GM19372 (cell line): ENCODE data around the gene DOCK1.
"Not testable (repeated sequence)": the region's sequence is repeated elsewhere in the genome, so short reads cannot be mapped to it uniquely, and the experiment has no call there.

Source experiments
- ATAC-seq: cut with Tn5 transposase; IDR thresholded peaks from one replicate; pipeline ENCODE4 v1.9.1; 2021; ENCODE audit warnings: mild to moderate bottlenecking, low read depth, moderate library complexity; ENCODE audit not compliant: unreplicated experiment

Gene DOCK1

DNA sequence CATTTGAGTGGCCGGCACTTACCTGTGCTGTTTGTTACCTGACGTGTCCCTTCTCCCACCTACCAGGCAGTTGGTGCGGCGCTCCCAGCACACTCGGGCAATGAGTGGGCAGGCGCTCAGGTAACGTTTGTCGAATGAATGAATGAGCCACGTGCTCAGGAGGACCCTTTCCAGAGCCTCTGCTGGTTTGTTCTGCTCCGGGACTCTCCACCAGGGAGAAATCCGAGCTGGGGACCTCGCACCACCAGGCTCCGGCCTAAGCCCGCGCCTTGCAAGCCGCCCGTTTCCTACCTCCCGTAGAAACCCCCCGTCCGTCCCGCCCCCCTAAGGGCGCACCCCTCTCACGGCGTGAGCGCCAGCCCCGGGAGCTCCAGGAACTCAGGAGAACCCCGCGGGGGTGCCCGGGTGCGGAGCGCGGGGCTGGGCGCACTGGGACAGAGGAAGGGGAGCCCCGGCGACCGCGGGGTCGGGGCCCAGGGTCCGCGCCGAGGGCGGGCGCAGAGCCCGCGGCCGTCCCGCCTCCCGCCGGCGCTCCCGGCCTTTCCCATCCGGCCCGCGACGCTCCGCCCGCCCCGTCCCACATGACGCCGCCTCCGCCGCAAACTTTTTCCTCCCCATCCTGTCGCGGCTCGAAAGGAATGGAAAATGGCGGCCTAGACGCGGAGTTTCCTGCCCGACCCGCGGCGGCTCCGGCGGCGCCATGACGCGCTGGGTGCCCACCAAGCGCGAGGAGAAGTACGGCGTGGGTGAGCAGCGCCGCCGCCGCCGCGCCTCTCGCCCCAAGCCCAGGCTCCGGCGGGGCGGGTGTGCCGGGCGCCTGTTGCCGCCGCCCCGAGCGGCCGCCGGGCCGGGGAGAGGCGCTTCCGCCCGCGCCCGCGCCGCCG, at the start of gene DOCK1:
Gene DOCK1, plus strand, starts transcription at position 611 of the 884 bp plus-strand sequence. Its CDS starts 90 bp downstream, at position 701.
- no peak for ATAC-seq

GRCh38 chr10:126857178-126857806, 47.9 kb upstream of the DOCK1 start:
- ATAC-seq, result no peak

GRCh38 chr10:126867567-126868365, 37.5 kb upstream of the DOCK1 start:
- ATAC-seq, result no peak

- ATAC-seq, result no peak
These were observed 36.9 kb upstream of the DOCK1 start for GRCh38 chr10:126868371-126868770.

DNA sequence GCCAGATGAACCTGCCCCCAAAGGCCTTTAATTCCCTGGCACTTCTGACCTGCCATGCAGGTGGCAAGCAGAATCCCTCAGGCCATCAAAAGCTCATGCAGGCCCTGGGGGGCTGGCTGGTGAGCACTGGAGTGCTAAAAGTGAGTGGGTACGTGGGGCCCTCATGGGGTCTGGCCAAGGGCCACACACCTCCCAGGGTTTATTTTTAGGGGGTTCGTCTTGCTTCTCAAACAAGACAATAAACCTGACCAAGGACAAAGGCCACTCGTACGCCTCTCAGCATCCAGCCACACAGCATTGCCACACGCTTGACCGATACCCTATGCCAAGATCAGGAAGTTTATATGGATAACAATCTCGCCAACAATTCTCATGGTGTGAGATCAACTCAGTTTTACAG, 33.1 kb upstream of the DOCK1 start:
- no peak for ATAC-seq

DNA sequence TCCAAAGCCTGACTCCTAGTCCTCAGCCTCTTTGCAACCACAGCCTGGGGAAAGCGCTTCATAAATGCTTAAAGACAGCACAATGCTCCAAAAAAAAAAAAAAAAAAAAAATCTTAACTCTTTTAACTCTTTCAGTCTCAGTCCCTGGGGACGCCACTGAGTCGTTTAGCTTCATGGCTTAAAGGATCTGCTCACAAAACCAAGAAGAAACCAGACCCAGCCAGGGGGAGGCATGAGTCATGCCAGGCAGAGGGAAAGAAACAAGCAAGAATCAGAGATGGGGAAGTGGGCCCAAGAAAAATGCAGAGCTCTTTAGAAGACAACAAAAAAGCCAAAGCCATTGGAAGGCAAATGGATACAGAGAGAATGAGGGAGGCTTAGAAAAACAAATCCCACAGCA, 32.5 kb upstream of the DOCK1 start:
- ATAC-seq, result no peak

DNA sequence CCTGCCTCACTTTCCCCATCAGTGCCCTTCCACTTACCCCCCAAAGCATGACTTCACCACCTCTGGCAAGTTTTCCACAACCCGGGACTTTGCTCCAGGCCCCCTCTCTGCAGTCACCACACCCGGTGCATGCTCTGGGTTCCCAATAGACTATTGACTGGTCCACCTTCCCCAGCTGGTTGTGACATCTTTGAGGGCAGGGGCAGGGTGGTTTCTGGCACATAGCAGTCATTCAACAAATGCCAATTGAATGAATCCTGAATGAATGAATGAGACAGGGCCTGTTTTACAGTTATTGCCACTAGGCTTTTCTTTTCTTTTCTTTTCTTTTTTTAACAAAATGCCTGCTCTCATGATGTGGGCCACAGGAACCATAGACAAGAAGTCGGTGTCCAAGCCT, 28.8 kb upstream of the DOCK1 start:
- ATAC-seq, result no peak

- ATAC-seq, result no peak
These were observed 27.8 kb upstream of the DOCK1 start for GRCh38 chr10:126877390-126877789.

- no peak for ATAC-seq
These were observed 26.6 kb upstream of the DOCK1 start for GRCh38 chr10:126878594-126878993.

DNA sequence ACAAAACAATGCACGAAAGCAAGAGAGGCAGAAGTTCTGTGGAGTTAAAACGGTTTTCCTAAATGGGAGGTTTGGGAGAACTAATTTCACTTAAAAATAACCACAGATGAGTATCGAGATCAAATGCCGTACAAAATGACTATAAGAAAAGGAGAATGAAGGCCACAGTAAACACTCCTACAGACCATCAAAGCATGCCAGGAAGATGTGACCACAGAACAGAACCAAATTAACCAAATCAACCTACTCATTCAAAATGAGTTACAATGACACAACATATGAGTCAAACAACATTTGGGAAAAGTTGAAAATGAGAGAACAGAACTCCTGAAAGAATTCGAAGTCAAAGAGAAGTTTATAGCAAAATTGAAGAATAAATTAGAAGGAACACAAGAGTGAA, 24.3 kb upstream of the DOCK1 start:
- no peak for ATAC-seq

DNA sequence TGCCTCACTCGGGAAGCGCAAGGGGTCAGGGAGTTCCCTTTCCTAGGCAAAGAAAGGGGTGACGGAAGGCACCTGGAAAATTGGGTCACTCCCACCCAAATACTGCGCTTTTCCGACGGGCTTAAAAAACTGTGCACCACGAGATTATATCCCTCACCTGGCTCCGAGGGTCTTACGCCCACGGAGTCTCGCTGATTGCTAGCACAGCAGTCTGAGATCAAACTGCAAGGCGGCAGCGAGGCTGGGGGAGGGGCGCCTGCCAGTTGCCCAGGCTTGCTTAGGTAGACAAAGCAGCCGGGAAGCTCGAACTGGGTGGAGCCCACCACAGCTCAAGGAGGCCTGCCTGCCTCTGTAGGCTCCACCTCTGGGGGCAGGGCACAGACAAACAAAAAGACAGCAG, 23.2 kb upstream of the DOCK1 start:
- not testable (repeated sequence) for ATAC-seq

- not testable (repeated sequence) for ATAC-seq
These were observed 16.8 kb upstream of the DOCK1 start for GRCh38 chr10:126888436-126888835.

GRCh38 chr10:126889421-126889820, 15.8 kb upstream of the DOCK1 start:
- no peak for ATAC-seq

DNA sequence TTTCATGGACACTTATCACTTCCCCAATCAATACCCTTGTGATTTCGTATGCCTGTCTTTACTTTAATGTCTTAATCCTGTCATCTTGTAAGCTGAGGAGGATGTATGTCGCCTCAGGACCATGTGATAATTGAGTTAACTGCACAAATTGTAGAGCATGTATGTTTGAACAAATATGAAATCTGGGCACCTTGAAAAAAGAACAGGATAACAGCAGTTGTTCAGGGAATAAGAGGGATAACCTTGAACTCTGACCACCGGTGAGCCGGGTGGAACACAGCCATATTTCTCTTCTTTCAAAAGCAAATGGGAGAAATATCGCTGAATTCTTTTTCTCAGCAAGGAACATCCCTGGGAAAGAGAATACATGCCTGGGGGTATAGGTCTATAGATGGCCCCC, 14.4 kb upstream of the DOCK1 start:
- ATAC-seq, result not testable (repeated sequence)

GRCh38 chr10:126892226-126893175, 12.7 kb upstream of the DOCK1 start:
- no peak for ATAC-seq

DNA sequence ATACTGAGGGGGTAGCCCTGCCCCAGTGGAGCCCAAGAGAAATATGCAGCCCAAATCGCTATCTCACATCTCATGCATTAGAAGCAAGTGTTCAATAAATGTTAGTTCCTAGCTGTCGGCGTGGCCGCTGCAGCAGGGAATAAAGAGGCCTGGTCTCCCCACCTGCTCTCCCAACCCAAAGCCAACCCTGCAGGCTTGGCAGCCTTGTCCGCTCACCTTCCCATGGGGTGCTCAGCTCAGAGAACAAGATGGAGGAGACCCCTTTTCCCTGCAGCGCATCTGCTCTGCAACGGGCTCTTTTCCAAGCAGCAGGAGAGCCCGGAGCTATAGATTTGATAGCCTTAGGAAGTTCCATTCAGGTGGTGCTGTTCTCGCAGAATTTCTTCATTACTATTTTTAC, 12.0 kb upstream of the DOCK1 start:
- no peak for ATAC-seq

- no peak for ATAC-seq
These were observed 11.4 kb upstream of the DOCK1 start for GRCh38 chr10:126893841-126894240.

DNA sequence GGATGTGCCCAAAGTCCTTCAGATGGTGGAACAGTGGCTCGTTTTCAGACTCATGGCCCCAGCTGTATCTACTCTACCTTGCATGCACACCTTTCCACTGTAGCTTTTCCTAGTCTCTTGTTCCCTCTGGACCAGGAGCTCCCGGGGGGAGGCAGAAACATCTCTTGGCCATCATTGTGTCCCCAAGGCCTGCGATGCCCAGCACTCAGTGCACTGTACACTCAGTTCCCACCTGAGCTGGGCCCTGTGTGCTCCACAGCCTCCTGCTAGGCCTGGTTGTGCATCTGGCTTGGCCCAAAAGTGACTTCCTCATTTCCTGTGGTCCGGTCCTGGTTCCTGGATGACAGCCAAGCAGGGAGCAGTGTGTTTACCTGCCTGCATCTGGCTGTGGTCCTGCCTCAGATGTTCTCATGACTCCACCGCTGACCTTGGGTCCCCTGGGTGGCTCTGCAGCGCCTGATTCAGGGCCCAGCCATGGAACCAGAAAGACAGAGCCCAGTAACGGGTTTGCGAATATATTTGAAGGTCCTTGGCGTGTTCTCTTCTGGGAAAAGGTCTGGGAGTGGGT, 9.9 kb upstream of the DOCK1 start:
- no peak for ATAC-seq

DNA sequence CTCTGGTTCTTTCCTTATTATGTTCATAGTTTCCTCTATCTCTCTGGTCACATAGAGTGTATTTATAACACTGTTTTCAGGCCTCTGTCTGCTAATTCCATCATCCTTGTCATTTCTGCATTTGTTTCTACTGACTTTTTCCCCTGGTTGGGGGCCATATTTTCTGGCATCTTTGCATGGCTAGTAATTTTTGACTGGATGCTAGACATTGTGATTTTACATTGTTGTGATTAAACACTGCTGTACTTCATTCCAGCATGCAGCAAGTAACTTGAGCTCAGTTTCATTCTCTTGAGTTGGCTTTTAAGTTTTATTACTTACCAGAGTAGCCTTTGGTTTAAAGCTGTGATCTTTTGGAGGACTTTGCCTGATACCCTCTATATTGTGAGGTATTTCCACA, 6.8 kb upstream of the DOCK1 start:
- no peak for ATAC-seq

- not testable (repeated sequence) for ATAC-seq
These were observed 5.7 kb upstream of the DOCK1 start for GRCh38 chr10:126899529-126899928.
